ENCODE results near the gene UBE3A.

DNA sequence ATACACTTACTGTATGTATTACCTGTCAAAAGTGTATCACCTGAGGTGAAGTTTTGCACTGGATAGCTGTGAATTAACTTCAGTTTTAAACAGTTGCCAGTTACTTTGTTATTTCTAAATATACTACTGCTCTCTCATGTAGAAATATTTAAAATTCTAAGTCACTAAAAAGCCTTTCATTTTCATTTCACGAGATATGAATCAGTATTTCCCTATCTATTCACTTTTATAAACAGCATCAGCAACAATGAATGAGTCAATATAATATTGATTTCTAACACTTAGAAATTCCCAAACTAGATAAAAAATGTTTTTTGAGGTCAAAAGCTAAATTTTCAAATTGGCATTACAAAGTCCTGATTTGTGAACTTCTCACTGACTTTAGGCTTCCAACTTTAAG, 32.6 kb downstream of the UBE3A start:
- TF ChIP-seq TCF12 (IDR thresholded peaks at IDR 0.05), result no peak
- no peak for TF ChIP-seq EP300 (IDR thresholded peaks at IDR 0.05; ENCODE audit: borderline replicate concordance in 1 of 2, low read depth in 1 of 2, low read length in 1 of 2)
- no peak for TF ChIP-seq CTCF (IDR thresholded peaks at IDR 0.05)
- TF ChIP-seq GATA2 (CRISPR knock-in tag; IDR thresholded peaks at IDR 0.05), result no peak
- TF ChIP-seq MXI1 (IDR thresholded peaks at IDR 0.05; ENCODE audit: low read depth, low read length), result no peak
- TF ChIP-seq RFX5 (IDR thresholded peaks at IDR 0.05; ENCODE audit: low read length), result no peak
- TF ChIP-seq, protein P1, sequence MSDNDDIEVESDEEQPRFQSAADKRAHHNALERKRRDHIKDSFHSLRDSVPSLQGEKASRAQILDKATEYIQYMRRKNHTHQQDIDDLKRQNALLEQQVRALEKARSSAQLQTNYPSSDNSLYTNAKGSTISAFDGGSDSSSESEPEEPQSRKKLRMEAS (IDR thresholded peaks at IDR 0.05; ENCODE audit: low read depth), result no peak
- no peak for TF ChIP-seq FOXM1 (IDR thresholded peaks at IDR 0.05; ENCODE audit: low read depth)
- TF ChIP-seq NFIC (IDR thresholded peaks at IDR 0.05; ENCODE audit: borderline replicate concordance), result no peak
- TF ChIP-seq, protein P2, sequence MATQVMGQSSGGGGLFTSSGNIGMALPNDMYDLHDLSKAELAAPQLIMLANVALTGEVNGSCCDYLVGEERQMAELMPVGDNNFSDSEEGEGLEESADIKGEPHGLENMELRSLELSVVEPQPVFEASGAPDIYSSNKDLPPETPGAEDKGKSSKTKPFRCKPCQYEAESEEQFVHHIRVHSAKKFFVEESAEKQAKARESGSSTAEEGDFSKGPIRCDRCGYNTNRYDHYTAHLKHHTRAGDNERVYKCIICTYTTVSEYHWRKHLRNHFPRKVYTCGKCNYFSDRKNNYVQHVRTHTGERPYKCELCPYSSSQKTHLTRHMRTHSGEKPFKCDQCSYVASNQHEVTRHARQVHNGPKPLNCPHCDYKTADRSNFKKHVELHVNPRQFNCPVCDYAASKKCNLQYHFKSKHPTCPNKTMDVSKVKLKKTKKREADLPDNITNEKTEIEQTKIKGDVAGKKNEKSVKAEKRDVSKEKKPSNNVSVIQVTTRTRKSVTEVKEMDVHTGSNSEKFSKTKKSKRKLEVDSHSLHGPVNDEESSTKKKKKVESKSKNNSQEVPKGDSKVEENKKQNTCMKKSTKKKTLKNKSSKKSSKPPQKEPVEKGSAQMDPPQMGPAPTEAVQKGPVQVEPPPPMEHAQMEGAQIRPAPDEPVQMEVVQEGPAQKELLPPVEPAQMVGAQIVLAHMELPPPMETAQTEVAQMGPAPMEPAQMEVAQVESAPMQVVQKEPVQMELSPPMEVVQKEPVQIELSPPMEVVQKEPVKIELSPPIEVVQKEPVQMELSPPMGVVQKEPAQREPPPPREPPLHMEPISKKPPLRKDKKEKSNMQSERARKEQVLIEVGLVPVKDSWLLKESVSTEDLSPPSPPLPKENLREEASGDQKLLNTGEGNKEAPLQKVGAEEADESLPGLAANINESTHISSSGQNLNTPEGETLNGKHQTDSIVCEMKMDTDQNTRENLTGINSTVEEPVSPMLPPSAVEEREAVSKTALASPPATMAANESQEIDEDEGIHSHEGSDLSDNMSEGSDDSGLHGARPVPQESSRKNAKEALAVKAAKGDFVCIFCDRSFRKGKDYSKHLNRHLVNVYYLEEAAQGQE (IDR thresholded peaks at IDR 0.05; ENCODE audit: low read depth, low read length), result no peak

Data from SK-N-SH (cell line).